GM23248 (cell line): ENCODE results near the gene ATP9A. TPM values are rescaled to one million over a fixed set of nuclear protein-coding genes. Genes with fewer than 3 reads are reported as not detected.

Experiments
- DNase-seq: peaks from one replicate; pipeline ENCODE4 v3.0.0-alpha.2; 2015
- H2AFZ ChIP-seq: fragments of 200-600 bp; sonication (generic); 2 replicates; pipeline ENCODE4 v1.6.1; 2016; ENCODE audit warnings: antibody characterized with exemption
- H3F3A ChIP-seq: fragments of 200-600 bp; sonication (generic); 2 replicates; pipeline ENCODE4 v1.6.1; 2016; ENCODE audit warnings: mild to moderate bottlenecking, antibody characterized with exemption, mixed run types; ENCODE audit not compliant: insufficient read depth
- H3K27ac ChIP-seq: fragments of 200-600 bp; sonication (generic); 2 replicates; pipeline ENCODE4 v1.5.1; 2016; ENCODE audit warnings: mild to moderate bottlenecking
- H3K27me3 ChIP-seq: fragments of 200-600 bp; sonication (generic); replicated peaks from 2 replicates; pipeline ENCODE4 v1.6.1; 2016; ENCODE audit warnings: mild to moderate bottlenecking; ENCODE audit not compliant: insufficient read depth
- H3K36me3 ChIP-seq: fragments of 200-600 bp; sonication (generic); 2 replicates; pipeline ENCODE4 v1.6.1; 2016; ENCODE audit warnings: low read depth, mild to moderate bottlenecking
- H3K4me1 ChIP-seq: fragments of 200-600 bp; sonication (generic); 2 replicates; pipeline ENCODE4 v1.6.1; 2016; ENCODE audit warnings: mild to moderate bottlenecking; ENCODE audit not compliant: insufficient read depth
- H3K4me2 ChIP-seq: fragments of 200-600 bp; sonication (generic); one replicate; pipeline ENCODE4 v1.6.1; 2016; ENCODE audit warnings: mild to moderate bottlenecking; ENCODE audit not compliant: unreplicated experiment
- H3K4me3 ChIP-seq: fragments of 200-600 bp; sonication (generic); 2 replicates; pipeline ENCODE4 v1.5.1; 2016; ENCODE audit warnings: mild to moderate bottlenecking
- H3K79me2 ChIP-seq: fragments of 200-600 bp; sonication (generic); 2 replicates; pipeline ENCODE4 v1.6.1; 2016; ENCODE audit warnings: mild to moderate bottlenecking; ENCODE audit not compliant: insufficient read depth
- H3K9ac ChIP-seq: fragments of 200-600 bp; sonication (generic); 2 replicates; pipeline ENCODE4 v1.6.1; 2016; ENCODE audit warnings: mild to moderate bottlenecking
- H3K9me2 ChIP-seq: fragments of 200-600 bp; sonication (generic); 2 replicates; pipeline ENCODE4 v1.6.1; 2016; ENCODE audit warnings: mixed run types, mild to moderate bottlenecking, moderate library complexity; ENCODE audit not compliant: insufficient read depth
- H3K9me3 ChIP-seq: fragments of 200-600 bp; sonication (generic); one replicate; pipeline ENCODE4 v1.6.1; 2017; ENCODE audit warnings: low read depth
- H4K20me1 ChIP-seq: fragments of 200-600 bp; sonication (generic); 2 replicates; pipeline ENCODE4 v1.6.0; 2016; ENCODE audit not compliant: insufficient read depth
- EZH2 ChIP-seq: fragments of 200-600 bp; sonication (generic); IDR thresholded peaks from 2 replicates; pipeline ENCODE4 v1.6.1; 2018; ENCODE audit warnings: antibody characterized with exemption, mild to moderate bottlenecking; ENCODE audit not compliant: insufficient read depth, poor library complexity, severe bottlenecking
- EZH2phosphoT487 ChIP-seq: fragments of 200-600 bp; sonication (generic); IDR thresholded peaks from 2 replicates; pipeline ENCODE4 v1.6.1; 2018; ENCODE audit warnings: antibody characterized with exemption, moderate library complexity, mild to moderate bottlenecking, low read depth; ENCODE audit not compliant: insufficient read depth
- WGBS, 2 experiments: methylation state at CpG; one replicate each; pipeline ENCODE4 v1.1.6; 2015 to 2017; ENCODE audit warnings: low lambda C conversion rate in 2 of 2, low coverage in 1 of 2; ENCODE audit errors: missing lambda C conversion rate in 2 of 2; 5-methylcytosine and 5-hydroxymethylcytosine counted together
- in situ Hi-C: fragments of 300-500 bp; cut with MboI; formaldehyde crosslinking; loops from 2 replicates; pipeline ENCODE4 v1.15.0; 2020
- polyA plus RNA-seq: library from polyadenylated mRNA; unstranded; fragments of >200 nt; fragmentation: Nextera tagmentation; extraction: Ambion mirVana; gene quantifications from 2 replicates; pipeline ENCODE4 v1.2.1, GENCODE V29; 2016
- total RNA-seq: library from RNA; depleted of rRNA; stranded (reverse); fragments of >200 nt; shearing (Covaris generic); gene quantifications from 2 replicates; pipeline ENCODE4 v1.2.3, GENCODE V29; 2014

Gene ATP9A
- total and polyA plus RNA-seq, 2 experiments from 2014 or later: 6.9 to 15.9 TPM

GRCh38 chr20:51732096-51732791, 35.9 kb downstream of the ATP9A start:
- H3F3A ChIP-seq: peaks cover 5% of the 10 kb centered on the region; the same call in 1 of the 2 replicates
- in situ Hi-C loops: no loop called here
- no peaks in the 10 kb centered on the region for H3K9me3 ChIP-seq
- H3K27ac ChIP-seq: no peak overlapping the region
- no peak overlapping the region for H3K9ac ChIP-seq
- no peaks in the 10 kb centered on the region for H3K9me2 ChIP-seq
- no peaks in the 10 kb centered on the region for H3K27me3 ChIP-seq
- no peaks in the 10 kb centered on the region for H4K20me1 ChIP-seq
- no peaks in the 10 kb centered on the region for H3K4me1 ChIP-seq
- DNase-seq: peak; percentile 66
- H3K4me2 ChIP-seq: no peak overlapping the region
- 67 to 73% methylated on average over 12 of the region's 12 CpGs for WGBS, 2 experiments
- no peaks in the 10 kb centered on the region for H3K36me3 ChIP-seq
- H2AFZ ChIP-seq: peak overlapping the region; percentile 38; the same call in 1 of the 2 replicates
- TF ChIP-seq EZH2phosphoT487 (no peak), EZH2 (no peak)
- H3K4me3 ChIP-seq: no peak overlapping the region
- H3K79me2 ChIP-seq: 0 out of 2 replicates have a peak, but pooled peaks cover 15% of the 10 kb centered on the region

- Histone ChIP-seq H2AFZ (no peak overlapping the region), H3K27ac (no peak overlapping the region)
These were observed 36.5 kb downstream of the ATP9A start for GRCh38 chr20:51731731-51732095.

GRCh38 chr20:51729771-51730170, 38.4 kb downstream of the ATP9A start:
- H3K36me3 ChIP-seq: no peaks in the 10 kb centered on the region
- H3K4me3 ChIP-seq: no peak overlapping the region
- H3K9ac ChIP-seq: no peak overlapping the region
- H3K27me3 ChIP-seq: no peaks in the 10 kb centered on the region
- no peaks in the 10 kb centered on the region for H3K9me2 ChIP-seq
- in situ Hi-C loops: no loop called here
- H3K9me3 ChIP-seq: no peaks in the 10 kb centered on the region
- no peak overlapping the region for H3K27ac ChIP-seq
- TF ChIP-seq EZH2phosphoT487 (no peak), EZH2 (no peak)
- DNase-seq: no peak
- H3K4me2 ChIP-seq: no peak overlapping the region
- 92 to 94% methylated on average over 13 of the region's 13 CpGs for WGBS, 2 experiments
- no peaks in the 10 kb centered on the region for H4K20me1 ChIP-seq
- no peak overlapping the region for H2AFZ ChIP-seq
- peaks cover 5% of the 10 kb centered on the region; the same call in 1 of the 2 replicates for H3F3A ChIP-seq
- H3K79me2 ChIP-seq: 0 out of 2 replicates have a peak, but pooled peaks cover 7% of the 10 kb centered on the region
- no peaks in the 10 kb centered on the region for H3K4me1 ChIP-seq

More at GRCh38 chr20:51731731-51732095, 36.5 kb downstream of the ATP9A start:
- H3K9ac ChIP-seq: no peak overlapping the region
- H3K79me2 ChIP-seq: 0 out of 2 replicates have a peak, but pooled peaks cover 15% of the 10 kb centered on the region
- H3K36me3 ChIP-seq: no peaks in the 10 kb centered on the region
- H3K4me3 ChIP-seq: no peak overlapping the region
- H3K4me1 ChIP-seq: no peaks in the 10 kb centered on the region
- WGBS, 2 experiments: 27 to 29% methylated on average over 7 of the region's 7 CpGs
- no peaks in the 10 kb centered on the region for H3K9me3 ChIP-seq
- TF ChIP-seq EZH2 (no peak), EZH2phosphoT487 (no peak)
- no peaks in the 10 kb centered on the region for H4K20me1 ChIP-seq
- no peaks in the 10 kb centered on the region for H3K27me3 ChIP-seq
- H3K9me2 ChIP-seq: no peaks in the 10 kb centered on the region
- in situ Hi-C loops: no loop called here
- H3K4me2 ChIP-seq: no peak overlapping the region
- peak; percentile 8 for DNase-seq
- peaks cover 5% of the 10 kb centered on the region; the same call in 1 of the 2 replicates for H3F3A ChIP-seq

- no peak overlapping the region for H3K4me2 ChIP-seq
- no peaks in the 10 kb centered on the region for H3K36me3 ChIP-seq
- no peak overlapping the region for H3K27ac ChIP-seq
- in situ Hi-C loops: no loop called here
- H3K4me3 ChIP-seq: no peak overlapping the region
- 28 to 43% methylated on average over 1 of the region's 1 CpG for WGBS, 2 experiments
- H3K79me2 ChIP-seq: no peaks in the 10 kb centered on the region
- H4K20me1 ChIP-seq: no peaks in the 10 kb centered on the region
- no peaks in the 10 kb centered on the region for H3K27me3 ChIP-seq
- H3K9ac ChIP-seq: no peak overlapping the region
- DNase-seq: no peak
- H3K9me3 ChIP-seq: no peaks in the 10 kb centered on the region
- no peaks in the 10 kb centered on the region for H3K4me1 ChIP-seq
- no peak overlapping the region for H2AFZ ChIP-seq
- peaks cover 5% of the 10 kb centered on the region; the same call in 1 of the 2 replicates for H3F3A ChIP-seq
- no peaks in the 10 kb centered on the region for H3K9me2 ChIP-seq
- no peak for TF ChIP-seq EZH2phosphoT487
- no peak for TF ChIP-seq EZH2
These were observed 39.5 kb downstream of the ATP9A start for GRCh38 chr20:51728737-51729136.
